Inferior parietal cortex (tissue), 1 donor: ENCODE data around the gene KCNQ1.

ENCODE experiments used
- DNase-seq: peaks from one replicate; pipeline ENCODE4 v3.0.0-alpha.2; 2016; ENCODE audit errors: extremely low spot score

The KCNQ1 gene

GRCh38 chr11:2825889-2826678 is 381.3 kb downstream of the KCNQ1 start:
- no peak for DNase-seq

DNA sequence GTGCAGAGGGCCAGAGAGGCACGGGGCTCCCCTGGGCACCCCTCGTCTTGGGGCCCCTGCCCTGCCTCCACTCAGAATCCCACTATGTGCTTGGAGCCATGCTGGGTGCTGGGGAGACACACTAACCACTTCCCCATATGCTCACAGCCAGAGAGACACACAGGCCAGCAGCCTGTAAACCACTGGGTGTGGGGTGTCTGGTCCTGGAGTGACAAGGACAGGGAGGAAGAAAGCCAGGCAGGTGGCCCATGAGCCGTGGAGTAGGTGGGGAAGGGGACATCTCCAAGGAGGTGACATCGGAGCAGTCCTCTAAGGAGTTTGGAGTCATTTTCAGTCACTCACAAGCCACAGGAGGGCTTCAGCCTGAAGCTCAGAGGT is 381.9 kb downstream of the KCNQ1 start:
- DNase-seq, result no peak

GRCh38 chr11:2827256-2827655 is 382.4 kb downstream of the KCNQ1 start:
- no peak for DNase-seq

GRCh38 chr11:2827792-2828191 is 383.0 kb downstream of the KCNQ1 start:
- no peak for DNase-seq

DNA sequence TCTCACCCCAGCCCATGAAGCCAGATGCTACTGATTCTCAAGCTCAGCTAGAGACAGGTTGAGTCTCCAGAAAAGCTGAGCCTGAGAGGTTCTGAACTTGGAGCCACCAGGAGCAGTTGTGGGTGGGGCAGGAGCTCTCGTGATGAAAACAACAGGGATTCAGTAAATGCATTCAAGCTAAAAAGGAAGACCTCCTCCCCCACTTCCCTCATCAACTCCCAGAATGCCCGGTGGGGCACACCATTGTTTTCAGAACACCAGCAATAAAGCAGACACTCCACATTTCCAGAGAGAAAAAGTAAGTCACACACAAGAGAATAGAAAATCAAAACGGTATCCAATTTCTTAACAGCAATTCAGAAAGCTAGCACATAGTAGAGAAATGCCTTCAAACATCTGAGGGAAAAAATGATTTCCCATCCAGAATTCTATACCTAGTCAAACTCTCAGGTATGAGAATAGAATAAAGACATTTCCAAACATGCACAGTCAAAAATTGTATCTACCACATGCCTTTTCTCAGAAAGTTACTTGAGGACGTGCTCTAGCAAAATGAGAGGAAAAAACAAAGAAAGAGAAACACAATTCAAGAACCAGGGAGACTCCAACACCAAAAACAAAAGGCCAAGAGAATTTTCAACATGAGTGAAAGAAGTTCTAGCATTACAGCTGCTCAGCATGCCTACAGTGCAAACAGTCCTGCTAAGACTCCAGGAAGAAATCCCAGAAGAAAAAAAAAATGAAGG is 383.9 kb downstream of the KCNQ1 start:
- DNase-seq, result no peak

- no peak for DNase-seq
These were observed 385.4 kb downstream of the KCNQ1 start for GRCh38 chr11:2830030-2830812.

GRCh38 chr11:2830886-2831285 is 386.1 kb downstream of the KCNQ1 start:
- DNase-seq, result no peak

- DNase-seq, result no peak
These were observed 387.1 kb downstream of the KCNQ1 start for GRCh38 chr11:2831781-2832532.

- no peak for DNase-seq
These were observed 387.8 kb downstream of the KCNQ1 start for GRCh38 chr11:2832533-2833020.

- DNase-seq, result no peak
These were observed 388.4 kb downstream of the KCNQ1 start for GRCh38 chr11:2833051-2833715.

DNA sequence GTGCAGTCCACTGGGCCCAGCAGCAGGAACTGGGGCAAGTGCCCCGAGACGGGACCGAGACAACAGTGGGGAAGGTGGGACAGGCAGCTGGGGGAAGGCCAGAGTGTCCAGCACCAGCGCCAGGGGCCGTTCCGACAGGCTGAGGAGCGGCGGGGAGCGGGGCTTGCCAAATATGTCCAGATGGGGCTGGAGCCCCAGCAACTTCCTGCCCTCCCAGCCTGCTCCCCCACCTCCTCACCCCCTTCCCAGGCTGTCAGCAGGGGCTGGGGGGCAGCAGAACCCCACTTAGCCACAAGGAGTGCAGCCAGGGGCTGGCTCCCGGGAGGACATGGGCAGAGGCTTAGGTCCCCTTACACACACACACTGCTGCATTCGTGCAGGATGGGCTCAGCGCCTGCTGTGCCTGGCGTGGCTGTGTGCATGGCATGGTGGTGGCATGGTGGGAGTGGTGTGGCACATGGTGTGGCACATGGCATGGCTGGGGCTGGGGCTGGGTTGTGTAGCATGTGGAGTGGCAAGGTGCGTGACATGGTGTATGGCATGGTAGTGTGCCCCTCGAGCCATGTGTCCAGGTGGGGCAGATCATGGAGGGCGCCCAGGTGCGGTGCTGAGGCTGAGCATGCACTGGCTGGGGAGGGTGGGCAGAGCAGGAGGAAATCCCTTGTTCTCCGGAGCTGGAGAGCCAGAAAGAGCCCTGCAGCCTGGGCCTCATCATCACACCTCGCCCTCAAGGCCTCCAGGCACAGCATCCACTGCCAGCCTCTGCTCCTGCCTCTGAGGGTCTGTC is 389.1 kb downstream of the KCNQ1 start:
- no peak for DNase-seq

- no peak for DNase-seq
These were observed 389.9 kb downstream of the KCNQ1 start for GRCh38 chr11:2834503-2835273.

DNA sequence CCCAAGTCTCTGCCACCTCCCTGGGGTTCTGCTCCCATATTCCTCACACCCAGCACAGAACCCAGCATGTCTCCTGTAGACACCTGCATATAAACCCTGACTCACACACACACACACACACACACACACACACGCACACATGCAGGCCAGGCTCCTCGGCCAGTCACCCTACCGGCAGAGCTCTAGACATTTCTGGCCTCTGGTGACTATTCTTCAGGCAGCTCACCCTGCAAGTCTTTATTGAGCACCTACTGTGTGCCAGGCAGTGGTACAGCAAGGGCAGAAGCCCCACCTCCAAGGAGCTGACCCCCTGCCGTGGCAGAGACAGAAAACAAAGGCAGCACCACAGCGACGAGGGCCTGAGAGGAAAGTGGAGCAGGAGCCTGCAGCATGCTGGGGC is 390.5 kb downstream of the KCNQ1 start:
- no peak for DNase-seq

GRCh38 chr11:2835751-2836150 is 390.9 kb downstream of the KCNQ1 start:
- no peak for DNase-seq

DNA sequence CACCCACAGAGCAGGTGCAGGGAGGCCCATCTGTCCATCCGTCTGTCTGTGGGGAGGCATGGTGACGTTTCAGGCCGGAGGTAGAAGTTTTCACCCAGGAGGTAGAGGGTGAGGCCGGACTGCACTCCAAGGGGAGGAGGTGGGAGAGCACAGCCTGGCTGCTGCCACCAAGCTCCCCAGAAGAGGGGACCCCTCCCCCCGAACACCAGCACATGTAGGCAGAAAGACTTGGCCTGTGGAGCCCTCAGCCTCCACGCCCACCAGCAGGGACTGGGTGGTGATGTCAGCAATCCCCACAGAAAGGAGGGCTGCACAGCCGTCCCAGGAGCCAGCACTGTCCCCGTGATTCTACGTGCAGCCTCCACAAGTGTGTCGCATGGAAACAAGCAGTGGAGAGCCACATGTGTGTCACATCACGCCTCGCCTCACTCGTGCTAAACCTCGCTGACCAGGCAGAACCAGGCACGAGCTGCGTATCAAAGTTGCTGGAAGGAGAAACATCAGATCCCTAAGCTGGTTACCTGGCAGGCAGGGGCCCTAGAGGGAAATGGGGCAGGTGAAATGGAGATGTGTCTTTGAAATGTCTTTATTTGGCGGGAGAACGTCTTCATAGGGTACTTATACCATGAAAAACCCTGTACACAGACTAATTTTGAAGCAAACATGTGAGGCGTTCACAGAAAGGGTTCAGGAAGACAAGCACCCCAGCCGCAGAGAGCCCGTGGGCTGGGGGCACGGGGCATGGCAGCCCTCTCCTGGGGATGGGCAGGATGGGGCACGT is 391.7 kb downstream of the KCNQ1 start:
- DNase-seq, result no peak

DNA sequence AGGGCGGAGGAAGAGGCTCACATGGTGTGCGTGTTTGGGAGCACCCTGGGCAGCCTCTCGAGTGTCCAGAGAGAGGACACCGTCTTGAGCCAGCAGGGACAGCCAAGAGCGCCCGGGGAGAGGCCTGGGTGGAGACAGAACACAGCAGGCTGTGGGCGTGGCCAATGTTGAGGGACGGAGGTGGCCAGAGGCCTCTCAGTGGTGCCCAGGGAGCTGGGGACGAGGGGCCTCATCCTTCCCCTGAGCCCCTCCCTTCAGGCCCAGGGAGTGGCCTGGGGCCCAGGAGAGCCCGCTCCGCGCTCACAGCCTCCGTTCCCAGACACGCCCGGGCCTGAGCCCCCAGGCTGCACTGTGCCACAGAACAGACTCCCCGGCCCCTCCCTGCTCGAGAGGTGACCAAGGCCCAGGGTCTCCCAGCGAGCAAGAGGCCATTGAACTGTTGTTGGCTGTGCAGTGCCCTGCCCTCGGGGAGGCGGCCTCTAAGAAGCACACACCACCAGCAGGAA is 392.3 kb downstream of the KCNQ1 start:
- DNase-seq, result no peak

GRCh38 chr11:2837651-2838050 is 392.8 kb downstream of the KCNQ1 start:
- no peak for DNase-seq

DNA sequence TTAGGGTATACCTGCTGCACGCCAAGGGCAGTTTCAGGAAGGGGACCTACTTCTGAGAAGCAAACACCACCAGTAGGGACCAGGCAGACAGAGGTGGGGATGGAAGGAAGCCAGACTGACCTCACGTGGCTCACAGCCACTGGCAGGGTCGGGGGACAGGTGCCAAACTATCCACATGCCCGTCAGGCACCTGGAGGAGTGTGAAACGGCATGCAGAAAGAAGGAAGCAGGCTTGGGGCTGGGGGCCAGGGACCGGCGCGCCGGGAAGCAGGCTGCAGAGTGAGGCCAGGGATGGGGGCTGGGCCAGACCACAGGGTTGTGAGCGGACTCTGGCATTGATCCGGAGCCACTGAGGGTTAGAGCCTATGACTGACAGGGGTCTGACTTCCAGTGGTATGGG is 393.3 kb downstream of the KCNQ1 start:
- no peak for DNase-seq
